Stimulated activated CD4-positive, alpha-beta T cell treated with anti-CD3 and anti-CD28 coated beads, Interleukin-12 subunit alpha, Interleukin-12 subunit beta, amount 100 ng/mL, for 24 hours (primary cell): ENCODE results near the gene GNAQ.

Experiments
- DNase-seq, 2 experiments: peaks; one replicate each; pipeline ENCODE4 v3.0.0-alpha.2; 2020; ENCODE audit warnings: low read depth in 2 of 2

GNAQ gene

GRCh38 chr9:77843871-77844155 lies 187.8 kb downstream of the GNAQ start:
- DNase-seq, result no peak

DNA sequence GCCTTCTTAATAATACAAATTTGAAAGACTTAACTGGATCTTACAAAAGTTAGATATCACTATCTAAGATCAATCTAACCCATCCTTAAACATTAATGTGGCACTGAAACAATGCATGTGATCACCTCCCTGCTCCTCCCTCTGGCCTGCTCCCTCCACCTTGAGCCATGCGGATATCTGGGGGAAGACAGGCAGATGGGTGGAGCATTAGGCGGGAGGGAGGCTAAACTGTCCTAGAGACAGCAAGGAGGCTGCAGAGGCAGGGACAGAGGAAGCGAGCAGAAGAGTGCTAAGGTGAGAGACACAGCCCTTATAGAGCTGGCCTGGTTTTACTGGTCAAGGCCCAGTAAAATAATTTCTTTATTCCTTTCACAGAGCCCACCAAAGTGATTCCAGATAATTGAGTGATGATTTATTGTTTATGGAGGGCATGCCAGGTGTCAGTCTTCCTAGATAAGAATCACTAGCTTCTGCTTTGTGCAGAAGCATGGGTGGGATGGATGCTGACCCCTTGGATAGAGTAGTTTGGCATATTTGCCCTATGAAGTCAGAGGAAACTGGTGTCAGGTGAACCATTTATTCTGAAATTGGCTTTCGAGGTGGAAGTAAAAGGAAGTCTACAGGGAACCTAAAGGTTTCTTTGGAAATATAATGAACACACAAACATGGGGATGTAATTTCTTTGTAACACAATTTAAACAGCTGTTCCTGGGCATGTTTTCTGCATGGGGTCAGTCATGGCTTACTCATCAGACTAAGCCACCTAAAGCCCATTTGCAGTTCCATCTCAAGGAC lies 188.3 kb downstream of the GNAQ start:
- DNase-seq, result no peak

DNA sequence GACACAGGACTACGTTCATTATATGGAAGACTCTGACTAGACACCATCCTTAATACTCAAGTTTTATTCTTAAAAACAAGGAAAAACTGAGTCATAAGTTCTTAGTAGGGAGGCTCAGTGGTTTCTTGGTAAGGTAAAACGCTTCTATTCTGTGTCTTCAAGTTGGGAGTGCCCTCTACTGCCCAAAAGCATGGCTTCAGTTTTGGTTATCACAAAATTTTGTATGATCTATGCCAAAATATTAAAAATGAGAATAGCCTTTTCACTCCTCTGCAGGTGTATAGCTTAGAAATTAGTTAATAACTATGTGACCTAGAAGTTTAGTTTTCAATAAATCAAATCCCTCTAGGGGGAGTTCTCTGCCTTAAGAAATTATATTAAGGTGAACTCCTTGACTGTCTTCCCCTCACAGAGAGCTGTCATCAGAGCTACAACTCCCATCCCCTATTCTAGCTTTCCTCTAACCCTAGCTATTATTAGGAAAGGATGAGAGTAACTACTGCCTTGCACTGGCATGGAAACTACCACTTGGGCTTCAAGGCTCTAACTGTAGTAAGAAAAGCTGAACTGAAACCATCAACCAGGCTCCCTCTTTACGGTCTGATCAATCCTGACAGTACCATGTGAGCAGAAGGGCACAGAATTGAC lies 189.7 kb downstream of the GNAQ start:
- DNase-seq, result no peak

GRCh38 chr9:77839459-77840140 lies 192.0 kb downstream of the GNAQ start:
- no peak for DNase-seq

GRCh38 chr9:77838986-77839385 lies 192.6 kb downstream of the GNAQ start:
- no peak for DNase-seq

GRCh38 chr9:77834898-77835488 lies 196.6 kb downstream of the GNAQ start:
- DNase-seq, result no peak

DNA sequence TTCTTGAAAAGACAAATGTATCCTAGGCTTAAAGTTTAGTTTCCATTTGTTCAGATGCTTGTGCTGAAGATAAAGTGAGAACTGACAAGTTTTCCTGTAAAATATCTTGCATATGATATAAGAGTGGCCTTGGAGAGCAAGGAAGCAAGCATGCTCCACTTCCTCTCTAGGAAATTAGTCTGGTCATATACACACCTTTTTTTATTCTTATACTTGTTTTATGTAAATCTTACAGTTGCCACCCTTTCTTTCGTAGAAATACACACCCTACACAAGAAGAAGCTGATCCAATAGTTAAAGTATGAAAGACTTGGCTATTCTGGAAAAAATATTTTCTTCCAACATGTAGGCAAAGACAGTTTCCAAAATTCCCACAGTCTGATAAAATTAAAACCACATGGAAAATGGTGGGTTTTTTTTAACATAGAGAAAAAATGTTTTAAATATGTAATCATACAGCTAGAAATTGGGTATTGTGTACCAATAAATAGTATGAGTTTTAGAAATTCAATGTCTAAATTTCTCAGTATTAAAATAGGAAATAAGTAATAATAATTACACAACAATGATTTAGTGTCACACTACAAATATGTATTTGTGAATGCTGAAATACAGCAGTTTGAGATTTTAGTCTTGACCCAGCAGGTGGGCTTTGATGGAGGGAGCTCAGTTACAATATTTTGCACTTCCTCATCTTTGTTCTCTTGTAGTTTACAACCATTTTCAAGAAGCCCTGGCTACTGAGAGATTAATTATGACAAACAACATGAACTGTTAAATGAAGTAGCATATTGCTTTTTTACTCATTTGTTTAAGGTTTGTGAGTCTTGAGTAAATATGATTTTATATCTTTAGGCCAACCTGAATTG lies 197.8 kb downstream of the GNAQ start:
- DNase-seq, result no peak

DNA sequence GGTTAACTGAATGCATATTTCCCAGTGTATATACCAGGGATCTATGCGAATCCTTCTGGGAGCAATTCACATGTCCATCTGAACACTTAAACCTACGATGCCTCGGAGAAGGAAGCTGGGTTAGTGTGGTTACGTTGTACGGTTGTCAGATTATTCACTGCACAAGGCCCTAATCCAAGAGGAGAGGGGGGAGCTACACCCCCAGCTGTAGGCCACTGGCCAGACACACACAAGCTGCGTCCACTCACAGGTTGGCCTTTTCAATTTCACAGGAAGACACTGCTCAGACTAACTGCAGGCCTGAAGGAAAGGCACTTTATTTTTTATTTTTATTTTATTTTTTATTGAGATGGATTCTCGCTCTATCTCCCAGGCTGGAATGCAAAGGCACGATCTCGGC lies 199.0 kb downstream of the GNAQ start:
- no peak for DNase-seq

GRCh38 chr9:77831781-77832180 lies 199.8 kb downstream of the GNAQ start:
- no peak for DNase-seq

DNA sequence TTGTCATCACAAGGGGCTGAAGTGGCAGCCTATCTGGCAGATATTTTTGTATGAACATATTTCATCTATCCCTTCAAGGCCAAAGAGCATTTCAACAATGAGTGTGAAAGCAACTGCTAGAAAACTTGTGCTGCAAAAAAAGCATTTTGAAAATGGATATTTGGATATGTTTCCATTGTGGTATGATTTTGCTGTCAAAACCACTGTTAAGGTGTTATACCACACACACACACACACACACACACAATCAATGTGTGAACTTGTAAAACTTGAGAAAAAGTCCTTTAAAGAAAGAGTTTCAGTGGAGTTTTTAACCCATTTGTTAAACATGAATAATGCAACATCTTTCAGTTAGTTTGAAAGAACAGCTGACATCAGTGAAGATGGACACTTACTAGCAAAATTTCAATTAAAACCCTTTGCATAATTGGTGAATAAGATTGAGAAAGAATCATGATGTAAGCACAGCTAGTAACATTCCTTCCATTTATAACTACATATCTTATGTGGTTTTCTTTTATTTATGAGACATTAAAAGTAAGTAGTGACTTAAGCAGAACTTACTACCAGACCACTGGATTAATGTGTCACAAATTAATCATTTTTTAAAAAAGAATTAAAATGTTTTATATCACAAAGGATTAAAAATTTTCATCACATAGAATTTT lies 200.9 kb downstream of the GNAQ start:
- no peak for DNase-seq

GRCh38 chr9:77829420-77829819 lies 202.2 kb downstream of the GNAQ start:
- DNase-seq, result no peak

DNA sequence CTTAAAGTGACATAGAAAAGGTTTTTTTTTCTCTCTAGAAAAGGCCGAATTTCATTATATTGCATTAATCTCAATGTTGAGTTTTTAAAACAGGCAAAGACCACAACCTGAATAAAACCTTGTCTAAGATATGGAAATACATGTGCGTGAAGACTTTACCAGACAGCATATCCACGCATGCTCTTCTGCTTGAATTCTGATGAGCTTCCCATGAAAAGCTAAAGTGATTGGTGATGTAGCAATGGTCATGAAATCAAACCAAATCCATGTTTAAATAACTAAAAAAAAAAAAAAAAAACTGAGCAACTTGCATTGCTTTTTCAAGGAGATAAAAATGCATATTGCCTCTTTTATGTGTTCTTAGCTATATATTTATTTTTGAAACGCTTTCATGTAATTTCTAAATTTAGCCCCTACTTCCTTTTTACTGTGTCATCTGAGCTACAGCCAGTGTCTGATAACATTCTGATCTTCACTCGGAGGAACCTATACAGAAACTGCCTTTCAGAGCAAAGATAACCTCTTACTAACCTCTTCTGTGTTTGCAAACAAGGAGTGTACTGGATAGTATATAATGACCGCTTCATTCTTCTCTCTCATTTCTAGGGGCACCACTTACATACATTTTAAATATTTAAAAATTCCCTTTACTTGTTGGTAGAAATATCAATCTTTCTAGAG lies 204.4 kb downstream of the GNAQ start:
- no peak for DNase-seq

DNA sequence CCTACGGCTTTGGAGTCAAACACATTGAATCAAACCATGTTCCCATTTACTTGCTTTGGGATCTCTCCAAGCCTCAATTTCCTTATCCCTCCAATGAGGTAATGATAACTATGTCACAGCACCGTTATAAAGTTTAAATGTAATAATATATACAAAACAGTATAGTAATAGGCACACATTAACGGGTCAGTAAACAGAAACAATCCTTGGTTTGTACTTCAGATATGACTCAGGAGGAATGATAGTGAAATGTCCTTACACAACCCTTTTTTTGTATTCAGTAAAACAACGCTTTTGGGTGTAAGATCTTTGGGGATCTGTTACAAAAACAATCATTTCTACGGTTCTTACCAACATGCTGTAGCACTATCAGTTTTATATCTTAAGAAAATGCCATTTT lies 205.0 kb downstream of the GNAQ start:
- no peak for DNase-seq

DNA sequence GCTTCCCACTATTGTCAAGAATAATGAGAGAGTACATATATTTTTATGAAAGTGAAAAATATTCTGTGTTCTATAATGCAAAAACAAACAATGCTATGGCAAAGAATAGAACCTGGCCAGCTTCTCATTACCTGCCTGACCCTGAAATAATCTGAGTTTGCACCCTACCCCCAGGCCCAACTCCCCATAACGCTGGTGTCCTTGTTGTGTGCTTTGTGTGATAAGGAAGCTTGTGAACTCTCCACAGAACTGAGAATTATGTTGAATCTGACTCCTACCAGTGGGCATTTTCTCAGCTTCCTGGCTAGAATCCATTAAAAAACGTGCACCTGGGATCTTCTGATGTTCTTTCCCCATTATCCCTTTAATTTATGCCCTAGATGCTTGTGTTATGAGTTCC lies 205.5 kb downstream of the GNAQ start:
- no peak for DNase-seq

DNA sequence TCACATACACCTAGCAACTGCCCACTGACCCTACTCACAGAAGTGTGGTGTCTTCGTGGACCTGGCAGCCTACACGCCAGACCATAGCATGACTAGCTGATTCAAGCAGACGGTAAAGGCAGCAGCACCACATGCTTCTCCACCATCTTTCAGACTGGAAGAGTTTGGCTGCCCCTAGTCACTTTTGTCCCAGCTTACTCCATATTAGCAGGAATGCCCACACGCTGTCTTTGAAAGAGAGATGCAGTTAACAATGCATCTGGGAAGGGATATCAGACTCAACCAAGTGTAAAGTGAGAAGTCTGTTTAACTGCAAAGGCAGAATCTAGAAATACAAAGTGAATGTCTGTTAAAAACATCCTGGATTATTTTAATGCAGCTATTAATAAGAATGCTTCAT lies 206.2 kb downstream of the GNAQ start:
- no peak for DNase-seq

GRCh38 chr9:77820293-77820954 lies 211.2 kb downstream of the GNAQ start:
- DNase-seq, result no peak

DNA sequence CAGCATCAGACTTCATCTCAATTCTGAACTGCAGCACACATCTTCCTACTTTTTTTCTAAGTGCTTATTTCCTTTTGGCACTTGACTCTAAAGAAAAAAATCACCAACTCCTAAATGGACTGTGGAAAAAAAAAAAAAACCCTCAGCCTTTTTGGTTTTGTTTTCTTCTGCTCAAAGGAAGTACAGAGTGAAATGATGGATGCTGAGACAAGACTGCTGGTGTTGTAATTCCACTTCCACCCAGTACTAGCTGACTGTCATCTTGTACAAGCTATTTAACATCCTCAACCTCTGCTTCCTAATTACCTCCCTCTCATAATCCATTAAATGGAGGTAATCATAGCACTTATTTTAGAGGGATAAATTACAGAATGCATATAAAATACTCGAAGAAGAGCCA lies 212.0 kb downstream of the GNAQ start:
- no peak for DNase-seq

GRCh38 chr9:77817590-77818311 lies 213.9 kb downstream of the GNAQ start:
- DNase-seq, result no peak

- no peak for DNase-seq
Observed at GRCh38 chr9:77816641-77817341, 214.8 kb downstream of the GNAQ start.
